Measurements from ENCODE around the gene CCDC43. TPM values are rescaled to one million over a fixed set of nuclear protein-coding genes. Genes with fewer than 3 reads are reported as not detected.
A peak's percentile ranks its signal among the peaks of the same experiment; 100 is the strongest.

The CCDC43 gene
- total and polyA plus RNA-seq, 2 of the 13 experiments (the other 11 are each of a cell fraction or from before 2014, with no cell fraction given), result 17.5 to 94.8 TPM

DNA sequence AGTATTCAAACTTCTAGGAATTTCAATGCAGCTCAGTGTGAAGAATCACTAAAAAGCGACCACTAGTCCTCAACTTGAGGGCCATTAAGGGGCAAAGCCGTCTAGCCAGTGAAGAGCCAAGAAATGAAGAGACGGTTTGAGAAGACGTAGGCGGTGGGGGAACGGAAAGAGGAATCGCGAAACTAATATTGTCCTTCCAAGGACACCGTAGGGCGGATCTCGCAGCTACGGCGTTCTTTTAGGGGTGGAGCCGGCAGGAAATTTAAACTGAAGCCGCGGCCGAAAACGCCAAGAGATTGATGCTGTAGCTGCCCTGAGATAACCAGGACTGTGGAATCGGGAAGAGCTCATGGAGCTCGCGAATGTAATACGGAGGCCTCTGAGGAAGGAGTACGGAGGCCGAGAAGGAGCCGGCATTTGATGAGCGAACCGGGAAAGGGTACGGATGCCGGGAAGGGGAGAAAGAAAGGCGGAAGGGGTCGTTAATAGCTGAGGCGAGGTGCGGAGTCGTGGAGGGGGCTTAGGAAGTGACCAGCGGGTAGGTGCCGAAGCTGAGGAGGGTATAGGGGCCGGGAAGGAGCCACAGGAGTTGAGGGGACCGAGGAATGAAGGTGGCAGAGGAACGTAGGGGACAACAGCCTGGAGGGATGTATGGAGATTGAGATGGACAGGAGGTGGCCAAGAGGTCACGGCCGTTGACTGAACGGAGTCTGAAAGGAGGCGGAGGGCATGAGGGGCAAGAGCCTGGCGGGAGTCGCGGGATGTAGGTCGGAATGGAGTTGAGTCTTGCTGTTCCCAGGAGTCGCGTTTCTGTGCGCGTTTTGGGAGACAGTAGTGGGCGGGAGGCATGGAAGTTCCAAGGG lies 19.1 kb upstream of the CCDC43 start, which contains the start of gene DBF4B (continued):
- TF ChIP-seq, protein P1, sequence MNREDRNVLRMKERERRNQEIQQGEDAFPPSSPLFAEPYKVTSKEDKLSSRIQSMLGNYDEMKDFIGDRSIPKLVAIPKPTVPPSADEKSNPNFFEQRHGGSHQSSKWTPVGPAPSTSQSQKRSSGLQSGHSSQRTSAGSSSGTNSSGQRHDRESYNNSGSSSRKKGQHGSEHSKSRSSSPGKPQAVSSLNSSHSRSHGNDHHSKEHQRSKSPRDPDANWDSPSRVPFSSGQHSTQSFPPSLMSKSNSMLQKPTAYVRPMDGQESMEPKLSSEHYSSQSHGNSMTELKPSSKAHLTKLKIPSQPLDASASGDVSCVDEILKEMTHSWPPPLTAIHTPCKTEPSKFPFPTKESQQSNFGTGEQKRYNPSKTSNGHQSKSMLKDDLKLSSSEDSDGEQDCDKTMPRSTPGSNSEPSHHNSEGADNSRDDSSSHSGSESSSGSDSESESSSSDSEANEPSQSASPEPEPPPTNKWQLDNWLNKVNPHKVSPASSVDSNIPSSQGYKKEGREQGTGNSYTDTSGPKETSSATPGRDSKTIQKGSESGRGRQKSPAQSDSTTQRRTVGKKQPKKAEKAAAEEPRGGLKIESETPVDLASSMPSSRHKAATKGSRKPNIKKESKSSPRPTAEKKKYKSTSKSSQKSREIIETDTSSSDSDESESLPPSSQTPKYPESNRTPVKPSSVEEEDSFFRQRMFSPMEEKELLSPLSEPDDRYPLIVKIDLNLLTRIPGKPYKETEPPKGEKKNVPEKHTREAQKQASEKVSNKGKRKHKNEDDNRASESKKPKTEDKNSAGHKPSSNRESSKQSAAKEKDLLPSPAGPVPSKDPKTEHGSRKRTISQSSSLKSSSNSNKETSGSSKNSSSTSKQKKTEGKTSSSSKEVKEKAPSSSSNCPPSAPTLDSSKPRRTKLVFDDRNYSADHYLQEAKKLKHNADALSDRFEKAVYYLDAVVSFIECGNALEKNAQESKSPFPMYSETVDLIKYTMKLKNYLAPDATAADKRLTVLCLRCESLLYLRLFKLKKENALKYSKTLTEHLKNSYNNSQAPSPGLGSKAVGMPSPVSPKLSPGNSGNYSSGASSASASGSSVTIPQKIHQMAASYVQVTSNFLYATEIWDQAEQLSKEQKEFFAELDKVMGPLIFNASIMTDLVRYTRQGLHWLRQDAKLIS (CRISPR knock-in tag; IDR thresholded peaks at IDR 0.05), result no peak
- TF ChIP-seq MED8 (CRISPR knock-in tag; IDR thresholded peaks at IDR 0.05; ENCODE audit: insufficient replicate concordance) (peak; percentile 85), KDM5B (CRISPR knock-in tag; IDR thresholded peaks at IDR 0.05; ENCODE audit: borderline replicate concordance) (peak; percentile 90)

DNA sequence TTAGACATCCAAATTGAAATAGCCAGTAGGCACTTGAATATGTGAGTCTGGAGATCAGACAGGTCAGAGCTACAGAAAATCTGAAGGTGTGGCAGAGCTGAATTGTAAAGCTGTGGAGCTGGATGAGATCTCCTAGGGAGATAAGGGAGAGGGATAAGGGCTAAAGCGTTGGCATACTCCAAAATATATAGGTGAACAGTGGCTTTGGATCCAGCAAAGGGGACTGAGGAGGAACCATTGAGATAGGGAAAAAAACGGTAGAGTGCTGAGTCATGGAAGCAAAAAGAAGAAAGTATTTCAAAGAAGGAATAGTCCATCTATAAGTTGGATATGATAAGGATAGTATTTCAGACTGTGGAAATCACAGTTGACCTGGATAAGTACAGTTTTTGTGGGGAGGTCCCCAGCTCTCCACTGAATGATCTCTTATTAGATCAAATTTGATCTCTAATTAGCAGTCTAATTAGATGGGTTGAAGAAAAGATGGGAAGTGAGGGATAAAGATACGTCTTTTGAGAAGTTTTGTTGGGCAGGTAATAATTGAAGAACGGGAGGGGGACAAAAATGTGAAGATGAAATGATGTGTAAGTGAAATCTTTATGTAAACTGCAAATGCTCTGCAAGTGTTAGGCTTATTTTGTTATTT lies 18.3 kb upstream of the CCDC43 start:
- peaks cover 10% of the 10 kb centered on the region for H3K79me2 ChIP-seq (ENCODE audit: insufficient read depth, low read length)
- H2AFZ ChIP-seq (ENCODE audit: low read length), result peak overlapping the region; percentile 49
- FAIRE-seq (no peak), DNase-seq (ENCODE audit: low spot score) (no peak), ATAC-seq (no peak)
- CTCF ChIA-PET (ENCODE audit: low intra/inter-chr PET ratio, low total read pairs), result no interaction called here
- intact Hi-C loops (cut with micrococcal nuclease; ENCODE audit: unreplicated experiment), result no loop called here
- peak overlapping the region; percentile 81 for H3K9ac ChIP-seq (ENCODE audit: insufficient read depth, low read depth, low read length)
- H3K36me3 ChIP-seq (replicated peaks in 1 of 2; ENCODE audit: control insufficient read depth in 1 of 2, insufficient read depth in 2 of 2, low read length in 2 of 2), result no peaks in the 10 kb centered on the region
- no peaks in the 10 kb centered on the region; a peak in 1 of 5 replicates for H3K27me3 ChIP-seq (ENCODE audit: control insufficient read depth in 1 of 2, insufficient read depth in 2 of 2, low read length in 2 of 2)
- H3K9me3 ChIP-seq (ENCODE audit: low read length), result no peaks in the 10 kb centered on the region
- 4% methylated on average over 4 of the region's 4 CpGs for WGBS (ENCODE audit: low lambda C conversion rate)
- TSS peak; percentile 92 for BruUV-seq (replicated peaks)
- H4K20me1 ChIP-seq (ENCODE audit: insufficient read depth, low read length), result no peaks in the 10 kb centered on the region
- H3K4me1 ChIP-seq (ENCODE audit: insufficient read depth, low read length), result peaks cover 24% of the 10 kb centered on the region
- H3K4me2 ChIP-seq (ENCODE audit: low read depth, low read length), result peak overlapping the region; percentile 84
- POLR2A ChIA-PET, result interaction anchor here (1.1 to 2.3 kb wide), 5 partner anchors 10 to 68 kb away, joined by 3 to 10 read pairs (median 4); partner anchors contain the start of gene CCDC43
- peak overlapping the region; percentile 73 for H3K27ac ChIP-seq (ENCODE audit: extremely low read length, insufficient read depth, low read length)
- H3K4me3 ChIP-seq (replicated peaks in 1 of 3; ENCODE audit: insufficient read depth in 1 of 3, low read depth in 2 of 3, low read length in 3 of 3), result peak overlapping the region; percentile 76 to 98 (median 85)
- in situ Hi-C loops (cut with HindIII; ENCODE audit: extremely low pct_ligation_motif_present, low pct_unique_long_range_greater_than_20kb), result no loop called here
- TF ChIP-seq TAF1 (CRISPR knock-in tag; IDR thresholded peaks at IDR 0.05) (no peak), MAFK (conservative IDR thresholded peaks at IDR 0.05 in 1 of 2, IDR thresholded peaks at IDR 0.05 in 1 of 2; ENCODE audit: low read length in 2 of 2) (peak; percentile 35 to 54; a peak in 3 of 4 replicates), KDM5B (CRISPR knock-in tag; IDR thresholded peaks at IDR 0.05; ENCODE audit: borderline replicate concordance) (no peak), NFKBIZ (CRISPR knock-in tag; IDR thresholded peaks at IDR 0.05) (no peak), REL (CRISPR knock-in tag; conservative IDR thresholded peaks at IDR 0.05) (0 out of 2 replicates have a peak, but pooled peaks have one; percentile 26), ZNF354B (CRISPR knock-in tag; IDR thresholded peaks at IDR 0.05) (no peak), ZNF776 (CRISPR knock-in tag; IDR thresholded peaks at IDR 0.05) (no peak)
- TF ChIP-seq, protein P2, sequence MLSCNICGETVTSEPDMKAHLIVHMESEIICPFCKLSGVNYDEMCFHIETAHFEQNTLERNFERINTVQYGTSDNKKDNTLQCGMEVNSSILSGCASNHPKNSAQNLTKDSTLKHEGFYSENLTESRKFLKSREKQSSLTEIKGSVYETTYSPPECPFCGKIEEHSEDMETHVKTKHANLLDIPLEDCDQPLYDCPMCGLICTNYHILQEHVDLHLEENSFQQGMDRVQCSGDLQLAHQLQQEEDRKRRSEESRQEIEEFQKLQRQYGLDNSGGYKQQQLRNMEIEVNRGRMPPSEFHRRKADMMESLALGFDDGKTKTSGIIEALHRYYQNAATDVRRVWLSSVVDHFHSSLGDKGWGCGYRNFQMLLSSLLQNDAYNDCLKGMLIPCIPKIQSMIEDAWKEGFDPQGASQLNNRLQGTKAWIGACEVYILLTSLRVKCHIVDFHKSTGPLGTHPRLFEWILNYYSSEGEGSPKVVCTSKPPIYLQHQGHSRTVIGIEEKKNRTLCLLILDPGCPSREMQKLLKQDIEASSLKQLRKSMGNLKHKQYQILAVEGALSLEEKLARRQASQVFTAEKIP (CRISPR knock-in tag; IDR thresholded peaks at IDR 0.05; ENCODE audit: borderline replicate concordance), result no peak
- TF ChIP-seq, protein P3, sequence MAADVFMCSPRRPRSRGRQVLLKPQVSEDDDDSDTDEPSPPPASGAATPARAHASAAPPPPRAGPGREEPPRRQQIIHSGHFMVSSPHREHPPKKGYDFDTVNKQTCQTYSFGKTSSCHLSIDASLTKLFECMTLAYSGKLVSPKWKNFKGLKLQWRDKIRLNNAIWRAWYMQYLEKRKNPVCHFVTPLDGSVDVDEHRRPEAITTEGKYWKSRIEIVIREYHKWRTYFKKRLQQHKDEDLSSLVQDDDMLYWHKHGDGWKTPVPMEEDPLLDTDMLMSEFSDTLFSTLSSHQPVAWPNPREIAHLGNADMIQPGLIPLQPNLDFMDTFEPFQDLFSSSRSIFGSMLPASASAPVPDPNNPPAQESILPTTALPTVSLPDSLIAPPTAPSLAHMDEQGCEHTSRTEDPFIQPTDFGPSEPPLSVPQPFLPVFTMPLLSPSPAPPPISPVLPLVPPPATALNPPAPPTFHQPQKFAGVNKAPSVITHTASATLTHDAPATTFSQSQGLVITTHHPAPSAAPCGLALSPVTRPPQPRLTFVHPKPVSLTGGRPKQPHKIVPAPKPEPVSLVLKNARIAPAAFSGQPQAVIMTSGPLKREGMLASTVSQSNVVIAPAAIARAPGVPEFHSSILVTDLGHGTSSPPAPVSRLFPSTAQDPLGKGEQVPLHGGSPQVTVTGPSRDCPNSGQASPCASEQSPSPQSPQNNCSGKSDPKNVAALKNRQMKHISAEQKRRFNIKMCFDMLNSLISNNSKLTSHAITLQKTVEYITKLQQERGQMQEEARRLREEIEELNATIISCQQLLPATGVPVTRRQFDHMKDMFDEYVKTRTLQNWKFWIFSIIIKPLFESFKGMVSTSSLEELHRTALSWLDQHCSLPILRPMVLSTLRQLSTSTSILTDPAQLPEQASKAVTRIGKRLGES (CRISPR knock-in tag; IDR thresholded peaks at IDR 0.05; ENCODE audit: borderline replicate concordance), result 0 out of 2 replicates have a peak, but pooled peaks have one; percentile 29
